ENCODE measurements around the gene VIT. TPM values are rescaled to one million over a fixed set of nuclear protein-coding genes. Genes with fewer than 3 reads are reported as not detected.
A peak's percentile ranks its signal among the peaks of the same experiment; 100 is the strongest.

The VIT gene
- total RNA-seq, 1 experiment from 2014 or later = not detected

DNA sequence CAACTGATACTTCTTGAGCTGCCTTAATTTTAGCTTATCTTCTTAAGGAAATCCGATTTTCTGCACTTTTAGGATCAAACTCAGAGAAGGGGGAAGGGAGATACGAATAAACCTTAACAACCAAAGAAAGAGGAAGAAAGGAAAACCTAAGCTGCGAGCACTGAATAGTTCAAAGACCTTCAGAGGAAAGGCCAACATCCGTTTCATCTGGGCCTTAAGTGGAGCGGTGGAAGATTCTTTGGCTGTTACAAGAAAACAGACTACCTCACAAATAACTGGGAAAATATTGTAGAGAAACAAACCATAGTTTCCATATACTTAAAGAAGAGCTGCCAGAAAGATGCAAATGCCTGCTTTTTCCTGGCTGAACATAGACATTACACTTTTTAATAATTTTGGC is 43.6 kb downstream of the VIT start:
- DNase-seq (ENCODE audit: low spot score) = no peak
- in situ Hi-C loops (cut with HindIII; ENCODE audit: low sequenced_read_pairs) = no loop called here

DNA sequence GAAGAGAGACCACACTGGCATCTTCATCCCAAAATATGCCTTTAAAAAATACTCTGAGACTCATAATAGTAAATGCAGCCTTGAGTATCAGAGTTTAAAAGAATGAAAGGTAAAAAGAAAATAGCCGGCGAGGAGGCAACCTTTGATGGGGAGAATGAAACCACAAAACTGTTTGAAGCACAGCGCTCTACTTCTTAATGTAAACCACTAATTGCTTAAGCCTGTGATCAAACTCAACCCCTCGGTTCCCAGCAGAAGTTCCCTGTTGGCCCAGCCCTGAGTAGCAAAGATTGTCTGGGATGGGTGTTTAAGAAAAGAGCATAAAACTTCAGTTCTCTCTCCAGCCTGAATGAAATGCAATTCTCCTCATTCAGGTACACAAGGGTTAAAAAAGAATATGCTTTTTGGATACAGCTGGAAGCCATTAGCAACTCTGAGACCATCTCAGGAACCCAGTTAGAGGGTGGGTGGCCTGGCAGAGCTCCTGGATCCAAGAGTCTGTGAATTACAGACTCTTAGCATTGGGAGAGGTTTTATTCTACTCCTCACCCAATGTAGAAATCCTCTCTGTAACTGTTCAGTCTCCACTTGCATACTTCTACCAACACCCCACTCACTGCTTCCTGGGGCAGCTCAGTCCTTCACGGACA is 44.8 kb downstream of the VIT start:
- in situ Hi-C loops (cut with HindIII; ENCODE audit: low sequenced_read_pairs) = no loop called here
- no peak for DNase-seq (ENCODE audit: low spot score)

DNA sequence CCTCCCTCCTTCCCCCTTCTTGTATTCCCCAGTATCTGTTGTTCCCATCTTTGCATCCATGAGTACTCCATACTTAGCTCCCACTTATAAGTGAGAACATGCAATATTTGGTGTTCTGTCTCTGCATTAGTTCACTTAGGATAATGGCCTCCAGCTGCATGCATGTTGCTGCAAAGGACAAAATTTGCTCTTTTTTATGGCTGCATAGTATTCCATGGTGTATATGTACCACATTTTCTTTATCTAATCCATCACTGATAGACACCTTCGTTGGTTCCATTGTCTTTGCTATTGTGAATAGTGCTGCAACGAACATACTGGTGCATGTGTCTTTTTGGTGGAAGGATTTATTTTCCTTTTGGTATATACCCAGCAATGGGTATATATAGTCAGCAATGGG is 47.4 kb downstream of the VIT start:
- in situ Hi-C loops (cut with HindIII; ENCODE audit: low sequenced_read_pairs) = no loop called here

DNA sequence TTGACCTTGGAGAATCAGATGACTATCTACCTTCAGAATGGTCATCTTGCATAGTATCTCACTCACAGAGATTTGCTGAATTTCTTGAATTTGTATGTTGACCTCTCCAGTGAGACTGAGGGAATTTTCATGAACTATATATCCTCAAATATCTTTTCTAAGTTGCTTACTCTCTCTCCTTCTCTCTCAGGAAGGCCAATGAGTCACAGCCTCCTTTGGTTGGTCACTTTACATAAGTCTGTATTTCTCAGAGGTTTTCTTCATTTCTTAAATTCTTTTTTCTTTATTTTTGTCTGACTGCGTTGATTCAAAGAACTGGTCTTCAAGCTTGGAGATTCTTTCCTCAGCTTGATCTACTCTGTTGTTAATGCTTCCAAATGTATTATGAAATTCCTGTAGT is 51.7 kb downstream of the VIT start:
- in situ Hi-C loops (cut with HindIII; ENCODE audit: low sequenced_read_pairs) = no loop called here
- DNase-seq (ENCODE audit: low spot score) = no peak

More for the DNA sequence above, 47.4 kb downstream of the VIT start:
- no peak for DNase-seq (ENCODE audit: low spot score)

DNA sequence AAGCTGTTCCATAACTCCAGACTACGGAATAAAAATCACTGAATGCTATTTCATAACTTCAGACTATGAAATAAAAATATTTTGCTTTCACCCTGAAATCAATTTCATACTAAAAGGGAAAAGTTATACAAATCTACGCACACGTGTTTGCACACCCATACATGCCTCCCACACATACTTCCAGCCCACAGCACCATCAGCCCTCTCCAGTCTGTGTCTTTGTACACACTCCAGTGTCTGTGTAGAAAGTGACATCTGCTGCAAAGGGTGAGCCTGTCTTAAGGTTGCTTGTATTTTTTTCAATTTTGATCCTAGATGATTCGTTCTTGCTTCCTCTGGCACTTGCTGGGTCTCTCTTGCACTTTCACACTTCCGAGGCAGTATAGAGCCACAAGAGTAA is 53.6 kb downstream of the VIT start:
- in situ Hi-C loops (cut with HindIII; ENCODE audit: low sequenced_read_pairs) = no loop called here
- no peak for DNase-seq (ENCODE audit: low spot score)

DNA sequence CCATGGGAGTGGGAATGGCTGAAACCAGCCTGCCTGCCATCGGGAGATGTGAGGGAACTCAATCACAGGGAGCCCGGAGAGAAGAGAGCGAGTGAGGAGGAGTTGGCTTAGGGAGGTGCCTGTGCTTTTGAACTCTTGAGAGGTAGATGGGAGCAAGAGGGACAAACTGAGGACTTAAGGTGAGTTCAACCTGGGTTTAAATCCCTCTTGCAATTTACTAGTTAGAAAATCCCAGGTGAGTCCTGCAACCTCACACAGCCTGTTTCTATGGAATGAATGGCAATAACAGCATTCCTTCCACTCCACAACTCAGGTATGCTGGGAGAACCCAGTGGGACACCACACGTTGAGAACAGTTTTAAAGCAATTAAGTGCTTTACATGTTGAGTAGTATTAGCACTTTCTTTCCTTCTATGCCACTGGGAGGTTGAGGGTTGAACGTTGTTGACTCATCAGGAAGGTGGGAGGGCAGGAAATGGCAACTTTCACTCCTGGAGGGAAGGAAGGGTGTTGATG is 57.3 kb downstream of the VIT start:
- no peak for DNase-seq (ENCODE audit: low spot score)
- in situ Hi-C loops (cut with HindIII; ENCODE audit: low sequenced_read_pairs) = no loop called here

DNA sequence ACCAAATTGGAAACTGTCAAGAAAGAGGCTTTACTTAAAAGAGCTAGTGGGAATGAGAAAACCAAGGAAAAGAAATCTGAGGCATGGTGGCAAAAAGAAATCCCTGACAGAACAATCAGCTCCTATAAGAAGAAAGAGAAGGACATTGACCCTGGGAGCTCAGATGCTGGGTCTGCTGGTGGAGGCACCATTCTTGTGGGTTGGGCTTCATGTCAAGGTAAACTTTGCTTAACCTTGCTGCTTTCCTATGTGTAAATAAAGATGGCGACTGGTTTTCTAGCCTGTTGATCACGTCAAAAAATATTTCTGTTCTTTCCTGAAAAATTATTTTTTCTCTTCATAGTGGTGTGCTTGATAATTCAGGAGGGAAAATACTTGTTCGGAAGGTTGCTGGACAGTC is 58.1 kb downstream of the VIT start:
- in situ Hi-C loops (cut with HindIII; ENCODE audit: low sequenced_read_pairs) = no loop called here
- no peak for DNase-seq (ENCODE audit: low spot score)

DNA sequence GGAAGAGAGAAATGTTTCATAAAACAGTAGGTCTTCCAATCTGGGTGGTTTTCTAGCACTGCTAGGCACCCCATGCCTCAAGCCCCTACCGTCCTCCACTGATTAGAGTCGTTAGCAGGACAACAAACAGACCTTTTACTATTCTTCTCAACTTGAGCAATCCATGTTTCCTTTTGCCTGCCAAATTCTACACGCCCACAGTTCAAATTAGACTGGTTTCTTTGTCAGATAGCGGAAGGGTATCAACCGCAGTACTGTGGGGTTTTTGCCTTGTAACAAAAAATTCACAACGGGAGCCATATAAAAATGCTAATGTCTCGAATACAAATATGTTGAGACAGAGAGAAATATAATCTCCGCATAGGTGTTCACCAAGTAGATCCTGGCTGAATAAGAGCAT is 59.9 kb downstream of the VIT start:
- DNase-seq (ENCODE audit: low spot score) = no peak
- in situ Hi-C loops (cut with HindIII; ENCODE audit: low sequenced_read_pairs) = no loop called here

DNA sequence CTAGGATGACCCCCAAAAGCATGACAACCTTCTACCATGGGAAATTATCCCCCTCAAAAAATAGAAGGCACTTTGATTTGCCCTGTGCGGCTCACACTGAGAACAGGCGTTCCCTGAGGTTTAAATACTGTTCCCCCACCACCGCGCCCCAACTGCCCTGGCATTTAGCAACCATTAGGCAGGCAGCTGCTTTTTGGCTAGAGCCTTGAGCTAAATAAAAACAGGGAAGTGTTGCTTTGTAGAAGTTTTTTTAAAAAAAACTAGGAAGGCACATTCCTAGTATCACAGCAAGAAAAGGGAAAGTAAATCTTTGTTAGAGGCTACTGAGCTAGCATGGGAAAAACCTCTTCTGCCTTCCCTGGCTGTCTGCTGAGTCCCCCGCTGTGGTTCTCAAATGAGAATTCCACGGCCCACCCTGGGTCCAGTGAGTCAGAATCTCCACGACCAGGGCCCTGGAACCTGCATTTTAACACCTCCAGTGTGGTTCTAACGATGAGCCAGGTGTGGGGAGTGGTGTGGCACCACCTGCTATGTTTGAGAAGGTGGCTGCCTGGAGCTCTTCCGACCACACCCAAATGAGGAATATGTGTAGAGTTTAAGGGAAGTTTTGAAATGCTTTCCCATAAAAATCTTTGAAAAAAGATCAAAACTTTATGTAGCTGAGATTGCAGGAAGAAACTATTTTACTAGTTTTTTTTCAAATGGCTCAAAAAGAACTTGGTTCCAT is 66.4 kb downstream of the VIT start:
- no peak for DNase-seq (ENCODE audit: low spot score)
- in situ Hi-C loops (cut with HindIII; ENCODE audit: low sequenced_read_pairs) = no loop called here

DNA sequence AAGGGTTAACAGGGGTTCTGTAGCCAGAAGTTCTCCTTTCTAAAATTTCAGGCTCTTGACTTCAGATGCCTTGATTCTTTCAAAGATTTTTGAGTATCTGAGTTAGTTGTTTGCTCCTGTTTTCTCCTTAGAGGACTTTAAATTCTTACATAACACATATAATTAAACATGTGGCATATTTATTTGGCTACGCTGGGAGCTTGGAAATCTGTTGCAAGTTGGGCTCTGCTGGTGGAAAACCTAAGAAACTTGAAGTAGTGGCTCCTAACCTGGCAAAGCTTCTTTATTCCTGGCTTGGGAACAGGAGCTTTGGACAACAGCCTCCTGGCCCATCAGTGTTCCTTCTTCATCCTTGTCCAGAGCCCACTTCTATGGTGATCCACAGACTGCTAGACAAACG is 72.6 kb downstream of the VIT start:
- in situ Hi-C loops (cut with HindIII; ENCODE audit: low sequenced_read_pairs) = no loop called here
- DNase-seq (ENCODE audit: low spot score) = no peak

DNA sequence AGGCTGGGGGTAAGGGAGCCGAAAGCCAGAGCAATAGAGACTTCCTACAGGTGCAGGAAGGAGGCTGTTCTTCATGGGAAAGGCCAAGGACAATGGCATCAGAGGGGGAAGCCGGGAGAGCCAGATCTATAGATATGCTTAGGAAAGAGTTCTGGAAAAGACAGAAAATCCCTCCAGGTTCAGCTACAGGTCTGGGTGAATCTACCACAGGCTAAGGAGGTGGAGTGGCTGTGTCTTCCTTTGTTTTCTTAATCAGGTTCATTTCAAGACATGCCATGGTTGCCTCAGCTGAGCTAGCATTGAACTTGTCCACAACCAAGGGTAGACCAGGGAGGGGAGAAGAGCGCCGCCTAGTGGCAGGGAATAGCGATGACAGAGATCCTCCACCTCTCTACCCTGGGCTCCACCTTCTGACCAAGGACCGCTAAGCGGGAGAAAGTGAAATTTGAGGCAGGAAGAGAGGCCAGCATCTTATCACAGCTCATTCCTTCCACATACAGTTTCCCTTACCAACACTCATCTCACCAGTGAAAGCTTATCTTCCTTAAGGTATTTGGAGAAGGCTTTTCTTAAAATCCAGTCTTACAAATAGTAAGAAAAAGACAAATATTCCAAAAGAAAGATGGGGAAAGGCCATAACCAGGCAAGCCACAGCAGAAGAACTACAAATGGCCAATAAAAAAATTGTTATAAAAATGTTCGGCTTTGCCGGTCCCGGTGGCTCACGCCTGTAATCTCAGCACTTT is 74.2 kb downstream of the VIT start:
- in situ Hi-C loops (cut with HindIII; ENCODE audit: low sequenced_read_pairs) = no loop called here
- DNase-seq (ENCODE audit: low spot score) = peak; percentile 19

DNA sequence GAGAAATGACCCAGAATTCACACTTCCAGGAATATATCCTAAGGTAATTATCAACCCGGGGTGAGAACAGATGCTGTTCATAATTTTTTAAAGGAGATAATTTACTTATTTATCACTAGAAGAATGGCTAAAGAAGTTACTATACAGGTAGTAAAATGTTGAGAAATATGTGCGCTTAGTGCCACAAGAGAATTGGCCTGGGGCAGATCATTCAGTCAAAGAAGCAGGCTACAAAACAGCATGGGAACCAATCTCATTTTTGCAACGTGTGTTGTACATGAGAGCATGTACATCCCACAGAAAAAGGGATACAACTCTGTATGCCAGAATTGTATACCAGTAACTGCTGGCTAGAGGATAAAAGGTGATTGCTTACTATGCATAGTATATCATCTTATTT is 75.2 kb downstream of the VIT start:
- DNase-seq (ENCODE audit: low spot score) = no peak
- in situ Hi-C loops (cut with HindIII; ENCODE audit: low sequenced_read_pairs) = no loop called here

DNA sequence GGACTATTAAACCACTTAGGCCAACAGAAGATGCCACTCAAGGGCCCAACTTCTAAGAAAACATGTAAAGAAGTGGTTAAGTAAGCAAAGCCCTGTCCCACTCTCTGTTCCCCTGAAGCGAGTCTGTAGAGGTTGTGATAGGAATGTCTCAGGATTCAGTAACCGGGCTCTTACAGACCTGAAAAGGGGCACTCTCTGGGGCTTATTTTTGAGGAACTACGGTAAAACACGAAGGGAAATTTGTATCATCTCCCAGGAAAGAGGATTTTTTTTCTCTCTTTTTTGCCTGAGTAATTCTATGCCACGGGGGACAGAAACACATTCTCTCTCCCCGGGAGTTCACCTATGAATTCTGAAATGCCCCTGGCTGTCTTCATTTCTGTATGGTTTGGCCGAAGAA is 77.4 kb downstream of the VIT start:
- in situ Hi-C loops (cut with HindIII; ENCODE audit: low sequenced_read_pairs) = no loop called here
- DNase-seq (ENCODE audit: low spot score) = no peak

DNA sequence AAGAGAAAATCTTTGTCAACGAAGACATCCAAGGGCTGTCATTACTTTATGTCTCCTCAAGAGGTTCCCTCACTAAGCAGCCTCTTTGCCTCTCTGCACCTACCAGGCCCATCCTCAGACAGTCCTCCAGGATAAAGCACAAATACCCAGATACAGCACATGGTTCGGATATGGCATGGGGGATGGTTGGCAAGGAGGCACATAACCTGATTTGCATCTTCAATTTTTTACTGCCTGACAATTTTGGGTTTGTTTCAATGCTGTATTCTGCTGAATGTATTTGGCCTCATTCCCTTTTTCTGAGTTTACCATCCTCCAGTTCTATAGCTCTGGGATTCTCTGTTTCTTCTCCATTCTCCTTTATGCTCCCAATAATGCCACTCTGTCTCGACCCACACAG is 78.8 kb downstream of the VIT start:
- in situ Hi-C loops (cut with HindIII; ENCODE audit: low sequenced_read_pairs) = no loop called here
- no peak for DNase-seq (ENCODE audit: low spot score)

DNA sequence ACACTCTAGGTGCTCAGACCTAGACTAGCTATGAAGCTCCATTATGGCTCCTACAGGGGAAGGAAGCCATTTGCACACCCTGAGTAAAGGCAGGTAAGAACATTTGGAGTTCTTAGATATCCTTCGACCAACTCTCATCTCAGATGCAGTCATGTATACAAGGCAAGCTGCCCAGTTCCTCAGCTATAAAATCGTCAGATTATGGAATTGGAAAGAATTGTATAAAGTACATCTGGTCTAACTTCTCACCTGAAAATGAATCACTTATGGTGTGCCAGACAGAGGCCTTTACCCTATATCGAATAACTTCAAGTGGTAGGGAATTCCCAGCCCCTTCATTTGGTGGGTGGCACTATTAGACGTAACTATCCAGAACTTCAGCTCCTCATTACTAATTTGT is 79.3 kb downstream of the VIT start:
- no peak for DNase-seq (ENCODE audit: low spot score)
- in situ Hi-C loops (cut with HindIII; ENCODE audit: low sequenced_read_pairs) = no loop called here

DNA sequence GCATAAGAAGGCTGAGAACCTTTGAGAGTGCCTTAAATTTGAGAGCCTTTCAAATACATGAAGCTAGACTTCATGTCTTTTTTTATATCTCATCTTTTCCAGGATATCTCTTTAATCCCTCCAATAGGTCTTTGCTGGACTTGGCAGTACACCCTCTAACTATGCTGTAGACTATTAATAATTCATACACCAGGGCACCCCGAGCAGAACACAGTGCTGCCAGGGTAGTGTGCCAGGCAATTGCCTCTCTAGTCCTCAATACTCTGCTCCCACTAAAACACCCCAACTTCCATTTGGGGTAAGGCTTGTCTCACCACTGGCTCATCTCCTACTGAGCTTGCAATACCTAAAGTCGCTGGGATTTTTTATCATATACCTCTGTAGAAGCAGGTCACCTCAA is 80.8 kb downstream of the VIT start:
- in situ Hi-C loops (cut with HindIII; ENCODE audit: low sequenced_read_pairs) = no loop called here
- DNase-seq (ENCODE audit: low spot score) = no peak

DNA sequence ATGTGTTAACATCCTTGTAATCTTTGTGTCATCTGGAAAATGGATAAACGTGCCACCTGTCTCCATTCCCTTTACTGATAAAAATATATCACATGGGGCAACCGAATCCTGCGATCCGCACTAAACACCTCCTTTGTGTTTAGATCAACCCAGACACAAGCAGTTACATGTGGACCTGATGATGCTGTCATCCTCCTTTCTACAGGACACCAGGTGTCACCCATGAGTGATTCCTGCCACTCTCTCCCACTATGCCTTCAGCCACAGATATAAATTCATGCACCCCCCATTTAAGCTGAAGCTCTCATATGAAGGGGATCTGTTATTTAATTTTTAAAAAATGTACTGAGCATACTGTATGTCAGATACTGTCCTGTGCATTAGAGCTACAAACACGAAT is 81.3 kb downstream of the VIT start:
- in situ Hi-C loops (cut with HindIII; ENCODE audit: low sequenced_read_pairs) = no loop called here

DNA sequence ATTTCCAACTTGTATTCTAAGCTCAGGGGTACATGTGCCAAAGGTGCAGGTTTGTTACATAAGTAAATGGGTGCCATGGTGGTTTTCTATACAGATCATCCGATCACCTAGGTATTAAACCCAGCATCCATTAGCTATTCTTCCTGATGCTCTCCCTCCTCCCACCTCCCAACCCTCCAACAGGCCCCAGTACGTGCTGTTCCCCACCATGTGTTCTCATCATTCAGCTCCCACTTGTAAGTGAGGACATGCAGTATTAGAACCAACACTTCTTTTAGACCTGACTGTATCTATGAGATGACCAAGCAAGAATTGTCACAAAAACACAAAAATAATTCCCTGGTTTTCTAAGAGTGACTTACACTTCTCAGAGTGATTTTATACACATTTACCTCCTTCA is 83.0 kb downstream of the VIT start:
- in situ Hi-C loops (cut with HindIII; ENCODE audit: low sequenced_read_pairs) = no loop called here
- no peak for DNase-seq (ENCODE audit: low spot score)

More for the DNA sequence above, 81.3 kb downstream of the VIT start:
- no peak for DNase-seq (ENCODE audit: low spot score)

DNA sequence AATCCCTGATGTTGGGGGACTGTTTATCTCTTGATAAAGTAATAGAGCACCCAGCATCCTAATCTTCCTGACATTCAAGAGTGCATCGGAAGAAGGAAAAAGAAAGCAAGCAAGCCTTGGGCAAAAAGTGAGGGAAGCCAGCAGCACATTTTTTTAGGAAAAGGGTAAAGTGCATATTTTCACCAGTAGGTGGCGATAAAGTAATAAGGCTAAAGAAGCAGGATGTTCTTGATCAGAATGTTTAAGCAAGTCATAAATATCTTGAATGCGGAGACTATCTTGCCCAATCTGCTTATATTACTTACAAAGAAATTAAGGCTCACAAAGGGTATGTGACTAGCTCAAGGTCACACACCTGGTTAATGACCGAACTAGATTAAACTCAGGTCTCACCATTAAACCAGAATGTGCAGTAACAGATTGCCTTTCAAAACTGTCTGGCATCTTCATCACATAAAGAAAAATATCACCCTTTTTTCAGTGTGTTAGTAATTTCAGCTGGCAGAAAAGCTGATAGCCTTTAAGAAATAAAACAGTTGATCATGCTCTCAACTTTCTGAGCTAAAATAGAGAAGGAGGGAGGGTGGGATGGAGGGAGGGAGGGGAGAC is 83.8 kb downstream of the VIT start:
- in situ Hi-C loops (cut with HindIII; ENCODE audit: low sequenced_read_pairs) = no loop called here
- DNase-seq (ENCODE audit: low spot score) = peak; percentile 72

Measured in G401 (cell line).